ENCODE measurements around the gene RHBDF1. TPM values are rescaled to one million over a fixed set of nuclear protein-coding genes. Genes with fewer than 3 reads are reported as not detected.

The RHBDF1 gene
- total RNA-seq, 1 experiment from 2014 or later = 26.3 TPM

- peak; percentile 87 for DNase-seq
- no peaks in the 10 kb centered on the region for H3K79me2 ChIP-seq (ENCODE audit: low read length)
- H3K9ac ChIP-seq (ENCODE audit: low read length) = no peak overlapping the region
- no peak overlapping the region for H3K4me2 ChIP-seq (ENCODE audit: low read length)
- no peak overlapping the region for H2AFZ ChIP-seq (ENCODE audit: low read length)
- ChIA-PET CTCF (interaction anchor here (0.6 to 2.5 kb wide), 7 partner anchors 12 to 354 kb away, joined by 3 to 14 read pairs (median 4); no protein-coding TSS in a partner anchor), POLR2A (ENCODE audit: unreplicated experiment) (no interaction called here)
- H3F3A ChIP-seq (ENCODE audit: low read length, unreplicated experiment) = no peaks in the 10 kb centered on the region
- H3K4me1 ChIP-seq (ENCODE audit: insufficient read depth, low read length) = no peaks in the 10 kb centered on the region
- no peaks in the 10 kb centered on the region for H3K9me3 ChIP-seq (ENCODE audit: low read length)
- no peak overlapping the region for H3K27ac ChIP-seq (ENCODE audit: low read length)
- intact Hi-C loops (cut with micrococcal nuclease) = loop anchor here (1.0 kb wide), 1 partner anchor 32 kb away; no protein-coding TSS in a partner anchor
- TF ChIP-seq CTCF (conservative IDR thresholded peaks at IDR 0.05; ENCODE audit: low read depth, low read length) = peak; percentile 97
- no peak for TF ChIP-seq EZH2phosphoT487 (IDR thresholded peaks at IDR 0.05; ENCODE audit: borderline replicate concordance, low read length)
- no peaks in the 10 kb centered on the region for H4K20me1 ChIP-seq (ENCODE audit: low read length)
- peak; percentile 69 for ATAC-seq
- H3K36me3 ChIP-seq (ENCODE audit: low read depth, low read length) = no peaks in the 10 kb centered on the region
- BruUV-seq (replicated peaks) = no TSS peak
- H3K9me2 ChIP-seq (replicated peaks; ENCODE audit: low read length) = no peaks in the 10 kb centered on the region
- H3K27me3 ChIP-seq (ENCODE audit: low read length) = no peaks in the 10 kb centered on the region
- no peak overlapping the region for H3K4me3 ChIP-seq (ENCODE audit: low read length)
These were observed 24.5 kb upstream of the RHBDF1 start for GRCh38 chr16:96935-97381.

GRCh38 chr16:94918-95265 lies 22.5 kb upstream of the RHBDF1 start:
- Histone ChIP-seq H3K79me2 (ENCODE audit: low read length) (no peaks in the 10 kb centered on the region), H3K36me3 (ENCODE audit: low read depth, low read length) (no peaks in the 10 kb centered on the region), H4K20me1 (ENCODE audit: low read length) (no peaks in the 10 kb centered on the region), H3K4me1 (ENCODE audit: insufficient read depth, low read length) (no peaks in the 10 kb centered on the region), H3F3A (ENCODE audit: low read length, unreplicated experiment) (no peaks in the 10 kb centered on the region), H3K27ac (ENCODE audit: low read length) (no peak overlapping the region), H3K4me3 (ENCODE audit: low read length) (no peak overlapping the region), H3K27me3 (ENCODE audit: low read length) (no peaks in the 10 kb centered on the region), H2AFZ (ENCODE audit: low read length) (no peak overlapping the region), H3K9me3 (ENCODE audit: low read length) (no peaks in the 10 kb centered on the region), H3K9me2 (replicated peaks; ENCODE audit: low read length) (no peaks in the 10 kb centered on the region), H3K9ac (ENCODE audit: low read length) (no peak overlapping the region), H3K4me2 (ENCODE audit: low read length) (no peak overlapping the region)
- ChIA-PET POLR2A (ENCODE audit: unreplicated experiment) (no interaction called here), CTCF (no interaction called here)
- BruUV-seq (replicated peaks) = no TSS peak
- ATAC-seq (no peak), DNase-seq (no peak)
- no peak for TF ChIP-seq EZH2phosphoT487 (IDR thresholded peaks at IDR 0.05; ENCODE audit: borderline replicate concordance, low read length)
- TF ChIP-seq EZH2 (IDR thresholded peaks at IDR 0.05; ENCODE audit: low read length, unreplicated experiment) = no peak
- TF ChIP-seq CTCF (conservative IDR thresholded peaks at IDR 0.05; ENCODE audit: low read depth, low read length) = no peak
- intact Hi-C loops (cut with micrococcal nuclease) = no loop called here

- no peaks in the 10 kb centered on the region for H3K9me3 ChIP-seq (ENCODE audit: low read length)
- no peak overlapping the region for H3K9ac ChIP-seq (ENCODE audit: low read length)
- H4K20me1 ChIP-seq (ENCODE audit: low read length) = no peaks in the 10 kb centered on the region
- no peak overlapping the region for H3K27ac ChIP-seq (ENCODE audit: low read length)
- TF ChIP-seq CTCF (conservative IDR thresholded peaks at IDR 0.05; ENCODE audit: low read depth, low read length) = no peak
- TF ChIP-seq EZH2phosphoT487 (IDR thresholded peaks at IDR 0.05; ENCODE audit: borderline replicate concordance, low read length) = no peak
- no peak for TF ChIP-seq EZH2 (IDR thresholded peaks at IDR 0.05; ENCODE audit: low read length, unreplicated experiment)
- ATAC-seq (no peak), DNase-seq (no peak)
- no peaks in the 10 kb centered on the region for H3K36me3 ChIP-seq (ENCODE audit: low read depth, low read length)
- BruUV-seq (replicated peaks) = no TSS peak
- no peak overlapping the region for H3K4me3 ChIP-seq (ENCODE audit: low read length)
- H3K27me3 ChIP-seq (ENCODE audit: low read length) = no peaks in the 10 kb centered on the region
- intact Hi-C loops (cut with micrococcal nuclease) = no loop called here
- no peak overlapping the region for H3K4me2 ChIP-seq (ENCODE audit: low read length)
- no peaks in the 10 kb centered on the region for H3F3A ChIP-seq (ENCODE audit: low read length, unreplicated experiment)
- ChIA-PET POLR2A (ENCODE audit: unreplicated experiment) (no interaction called here), CTCF (no interaction called here)
- H2AFZ ChIP-seq (ENCODE audit: low read length) = no peak overlapping the region
- H3K79me2 ChIP-seq (ENCODE audit: low read length) = no peaks in the 10 kb centered on the region
- H3K9me2 ChIP-seq (replicated peaks; ENCODE audit: low read length) = no peaks in the 10 kb centered on the region
- no peaks in the 10 kb centered on the region for H3K4me1 ChIP-seq (ENCODE audit: insufficient read depth, low read length)
These were observed 20.3 kb upstream of the RHBDF1 start for GRCh38 chr16:92431-93339.
